ENCODE data around the gene LIAS. TPM values are rescaled to one million over a fixed set of nuclear protein-coding genes. Genes with fewer than 3 reads are reported as not detected.
"Not testable (repeated sequence)": the region's sequence is repeated elsewhere in the genome, so short reads cannot be mapped to it uniquely, and the experiment has no call there.

The LIAS gene
- total RNA-seq, 1 donor from 2014 or later = 13.7 TPM

GRCh38 chr4:39452153-39452859 is 6.5 kb upstream of the LIAS start:
- no peak for ATAC-seq
- DNase-seq (ENCODE audit: low spot score) = no peak

GRCh38 chr4:39452860-39453587 is 5.8 kb upstream of the LIAS start:
- no peak for ATAC-seq
- DNase-seq (ENCODE audit: low spot score) = no peak

- ATAC-seq (no peak), DNase-seq (ENCODE audit: low spot score) (no peak)
Measured at GRCh38 chr4:39453738-39454137, 5.1 kb upstream of the LIAS start.

- ATAC-seq (no peak), DNase-seq (ENCODE audit: low spot score) (no peak)
Measured at GRCh38 chr4:39455486-39455885, 3.4 kb upstream of the LIAS start.

- DNase-seq (ENCODE audit: low spot score) (no peak), ATAC-seq (no peak)
Measured at GRCh38 chr4:39456946-39457763, 1.7 kb upstream of the LIAS start.

GRCh38 chr4:39458161-39458504 is 723 bp upstream of the LIAS start:
- not testable (repeated sequence) for DNase-seq (ENCODE audit: low spot score)
- peak; percentile 1 for ATAC-seq

GRCh38 chr4:39464886-39465501 is 6.1 kb downstream of the LIAS start:
- no peak for ATAC-seq
- DNase-seq (ENCODE audit: low spot score) = no peak

- DNase-seq (ENCODE audit: low spot score) (peak; percentile 59), ATAC-seq (peak; percentile 62)
Measured at GRCh38 chr4:39466747-39467146, 7.9 kb downstream of the LIAS start.

- DNase-seq (ENCODE audit: low spot score) = no peak
- peak; percentile 9 for ATAC-seq
Measured at GRCh38 chr4:39467464-39467863, 8.6 kb downstream of the LIAS start.

- ATAC-seq (peak; percentile 77), DNase-seq (ENCODE audit: low spot score) (peak; percentile 64)
Measured at GRCh38 chr4:39469429-39470077, 10.7 kb downstream of the LIAS start.

- no peak for DNase-seq (ENCODE audit: low spot score)
- peak; percentile 62 for ATAC-seq
Measured at GRCh38 chr4:39470402-39470801, 11.5 kb downstream of the LIAS start.

GRCh38 chr4:39472396-39472795 is 13.5 kb downstream of the LIAS start:
- ATAC-seq = no peak
- DNase-seq (ENCODE audit: low spot score) = no peak

GRCh38 chr4:39476187-39476895 is 17.5 kb downstream of the LIAS start:
- DNase-seq (ENCODE audit: low spot score) (no peak), ATAC-seq (no peak)

- no peak for ATAC-seq
Measured at GRCh38 chr4:39480251-39480650, 21.4 kb downstream of the LIAS start.

GRCh38 chr4:39480902-39481695 is 22.2 kb downstream of the LIAS start:
- ATAC-seq = peak; percentile 28
- no peak for DNase-seq (ENCODE audit: low spot score)

More at GRCh38 chr4:39480251-39480650, 21.4 kb downstream of the LIAS start:
- DNase-seq (ENCODE audit: low spot score) = no peak

- no peak for ATAC-seq
- DNase-seq (ENCODE audit: low spot score) = no peak
Measured at GRCh38 chr4:39484582-39485272, 25.9 kb downstream of the LIAS start.

GRCh38 chr4:39486221-39486804 is 27.5 kb downstream of the LIAS start:
- DNase-seq (ENCODE audit: low spot score) = no peak
- ATAC-seq = no peak

- DNase-seq (ENCODE audit: low spot score) (no peak), ATAC-seq (no peak)
Measured at GRCh38 chr4:39490322-39490721, 31.5 kb downstream of the LIAS start.
